Right renal cortex interstitium (tissue), 3 donors: Measurements from ENCODE around the gene CDR2L. TPM values are rescaled to one million over a fixed set of nuclear protein-coding genes. Genes with fewer than 3 reads are reported as not detected.
"Not testable (repeated sequence)": the region's sequence is repeated elsewhere in the genome, so short reads cannot be mapped to it uniquely, and the experiment has no call there.

Experiments
- DNase-seq, 3 donors: peaks; one replicate each; pipeline ENCODE4 v3.0.0-alpha.2; 2013; ENCODE audit warnings: low read depth in 3 of 3, low spot score in 2 of 3
- polyA plus RNA-seq, 3 donors: library from polyadenylated mRNA; unstranded; fragments of 120-200 nt; gene quantifications; one replicate each; pipeline ENCODE4 v1.2.1, GENCODE V29; 2013; ENCODE audit not compliant: insufficient read length in 3 of 3

Gene CDR2L
- polyA plus RNA-seq, 3 donors, result 7.3 to 8.6 (median 7.7) TPM

GRCh38 chr17:75034236-75034908 lies 46.9 kb downstream of the CDR2L start:
- peak in 2 of 3 donors; percentile 80 to 82 for DNase-seq

- no peak for DNase-seq
Measured at GRCh38 chr17:75036643-75037268, 49.3 kb downstream of the CDR2L start.

- DNase-seq, result no peak
Measured at GRCh38 chr17:75039238-75039637, 51.8 kb downstream of the CDR2L start.

GRCh38 chr17:75041656-75042280 lies 54.3 kb downstream of the CDR2L start:
- DNase-seq, result no peak

- not testable (repeated sequence) for DNase-seq
Measured at GRCh38 chr17:75043789-75044188, 56.4 kb downstream of the CDR2L start.

- DNase-seq, result no peak
Measured at GRCh38 chr17:75044716-75045115, 57.3 kb downstream of the CDR2L start.

- DNase-seq, result not testable (repeated sequence)
Measured at GRCh38 chr17:75045946-75046406, 58.5 kb downstream of the CDR2L start.

- DNase-seq, result peak; percentile 88 to 92 (median 91)
Measured at GRCh38 chr17:75046407-75047289, 59.2 kb downstream of the CDR2L start, which contains the start of the genes ATP5PD and KCTD2. Gene ATP5PD (minus strand): TSS chr17:75046969. CDS start chr17:75042650, 4,319 bp downstream. Gene KCTD2 (plus strand): TSS chr17:75047225. CDS start chr17:75047251, 26 bp downstream.

- DNase-seq, result no peak
Measured at GRCh38 chr17:75047398-75048098, 60.1 kb downstream of the CDR2L start.

GRCh38 chr17:75048249-75048878 lies 60.9 kb downstream of the CDR2L start:
- no peak for DNase-seq

GRCh38 chr17:75049057-75049456 lies 61.6 kb downstream of the CDR2L start:
- DNase-seq, result no peak

- no peak for DNase-seq
Measured at GRCh38 chr17:75049706-75050105, 62.3 kb downstream of the CDR2L start.

- DNase-seq, result no peak
Measured at GRCh38 chr17:75051941-75052340, 64.5 kb downstream of the CDR2L start.

Other genes with a start within 250 kb of the CDR2L start
- gene NHERF1, start 239.0 kb upstream of the CDR2L start, polyA plus RNA-seq, result 100 to 1,000 TPM; 148 to 190 (median 161) TPM
- 10 to 100 TPM; 39.3 to 41.1 (median 39.9) TPM for gene NAT9, start 211.3 kb upstream of the CDR2L start, polyA plus RNA-seq
- gene GRIN2C, start 127.7 kb upstream of the CDR2L start, polyA plus RNA-seq, result under 1 TPM; 0.10 to 0.14 (median 0.13) TPM
- gene FDXR, start 114.6 kb upstream of the CDR2L start, polyA plus RNA-seq, result 1 to 10 TPM; 5.9 to 7.2 (median 6.6) TPM
- gene FADS6, start 94.0 kb upstream of the CDR2L start, polyA plus RNA-seq, result under 1 TPM; 0.15 to 0.33 (median 0.29) TPM
- gene USH1G, start 64.4 kb upstream of the CDR2L start, polyA plus RNA-seq, result under 1 TPM; 0.65 to 0.78 (median 0.67) TPM
- gene OTOP2, start 63.4 kb upstream of the CDR2L start, polyA plus RNA-seq, result not detected
- not detected for gene OTOP3, start 51.7 kb upstream of the CDR2L start, polyA plus RNA-seq
- 10 to 100 TPM; 10.4 to 13.1 (median 10.7) TPM for gene HID1, start 14.9 kb upstream of the CDR2L start, polyA plus RNA-seq
- gene MRPL58, start 25.0 kb downstream of the CDR2L start, polyA plus RNA-seq, result 10 to 100 TPM; 24.1 to 28.1 (median 27.5) TPM
- 100 to 1,000 TPM; 344 to 358 (median 352) TPM for gene ATP5PD, start 59.3 kb downstream of the CDR2L start, polyA plus RNA-seq
- gene KCTD2, start 59.6 kb downstream of the CDR2L start, polyA plus RNA-seq, result 10 to 100 TPM; 32.4 to 33.9 (median 33.3) TPM
- gene SLC16A5, start 100.3 kb downstream of the CDR2L start, polyA plus RNA-seq, result 10 to 100 TPM; 21.1 to 24.8 (median 23.6) TPM
- gene ARMC7, start 122.3 kb downstream of the CDR2L start, polyA plus RNA-seq, result 10 to 100 TPM; 15.4 to 18.8 (median 16.3) TPM
- 10 to 100 TPM; 43.8 to 51.4 (median 47.2) TPM for gene NT5C, start 144.1 kb downstream of the CDR2L start, polyA plus RNA-seq
- gene JPT1, start 166.9 kb downstream of the CDR2L start, polyA plus RNA-seq, result 10 to 100 TPM; 79.8 to 83.9 (median 83.4) TPM
- gene SUMO2, start 195.3 kb downstream of the CDR2L start, polyA plus RNA-seq, result 100 to 1,000 TPM; 708 to 791 (median 788) TPM
- 10 to 100 TPM; 62.6 to 69.3 (median 65.0) TPM for gene NUP85, start 218.0 kb downstream of the CDR2L start, polyA plus RNA-seq